ENCODE results near the gene EVA1A.
"Not testable (repeated sequence)": the region's sequence is repeated elsewhere in the genome, so short reads cannot be mapped to it uniquely, and the experiment has no call there.

The EVA1A gene

DNA sequence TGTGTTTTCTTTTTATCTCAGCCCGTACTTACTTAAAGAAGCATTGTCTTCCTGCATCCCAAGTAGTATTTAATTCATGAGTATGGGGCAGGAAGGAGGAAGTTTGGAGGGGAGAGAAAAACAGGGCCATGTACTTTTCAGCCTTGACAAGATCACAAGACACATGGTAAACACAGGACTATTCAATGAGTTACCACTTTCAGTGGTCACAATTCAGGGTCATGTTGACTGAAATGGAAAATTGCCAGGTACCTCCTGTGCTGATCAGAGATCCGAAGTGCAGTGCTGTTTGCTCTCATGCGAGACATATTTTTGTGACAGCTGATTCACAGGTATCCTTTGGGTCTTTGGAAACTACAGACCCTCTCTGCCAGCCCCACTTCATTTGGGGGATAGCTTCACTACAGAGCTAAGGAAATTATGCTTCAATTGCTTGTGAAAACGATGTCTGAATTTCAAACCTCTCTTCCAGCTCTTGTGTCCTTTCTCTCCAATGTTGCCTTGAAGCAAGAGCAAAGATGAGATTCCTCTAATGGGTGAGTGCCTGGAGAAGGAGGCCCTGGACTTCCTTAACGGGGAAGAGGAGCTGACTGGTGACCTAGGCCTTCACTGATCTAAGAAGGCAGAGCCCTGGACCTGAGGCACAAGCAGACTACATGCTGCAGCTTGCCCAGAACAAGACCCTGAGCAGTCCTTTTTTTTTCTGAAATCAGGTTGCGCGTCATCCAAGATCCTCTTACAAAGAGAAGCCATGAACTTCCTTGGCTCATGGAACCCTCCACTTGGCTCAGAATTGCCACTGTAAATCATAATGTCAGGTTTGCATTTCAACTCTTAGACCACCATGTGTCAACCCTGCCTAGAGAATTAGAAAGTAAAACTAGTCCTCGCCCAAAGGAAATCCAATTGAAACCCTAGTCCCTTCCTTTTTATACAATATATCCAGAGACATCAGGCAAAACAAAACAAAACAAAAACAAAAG is 44.1 kb downstream of the EVA1A start:
- DNase-seq = no peak

DNA sequence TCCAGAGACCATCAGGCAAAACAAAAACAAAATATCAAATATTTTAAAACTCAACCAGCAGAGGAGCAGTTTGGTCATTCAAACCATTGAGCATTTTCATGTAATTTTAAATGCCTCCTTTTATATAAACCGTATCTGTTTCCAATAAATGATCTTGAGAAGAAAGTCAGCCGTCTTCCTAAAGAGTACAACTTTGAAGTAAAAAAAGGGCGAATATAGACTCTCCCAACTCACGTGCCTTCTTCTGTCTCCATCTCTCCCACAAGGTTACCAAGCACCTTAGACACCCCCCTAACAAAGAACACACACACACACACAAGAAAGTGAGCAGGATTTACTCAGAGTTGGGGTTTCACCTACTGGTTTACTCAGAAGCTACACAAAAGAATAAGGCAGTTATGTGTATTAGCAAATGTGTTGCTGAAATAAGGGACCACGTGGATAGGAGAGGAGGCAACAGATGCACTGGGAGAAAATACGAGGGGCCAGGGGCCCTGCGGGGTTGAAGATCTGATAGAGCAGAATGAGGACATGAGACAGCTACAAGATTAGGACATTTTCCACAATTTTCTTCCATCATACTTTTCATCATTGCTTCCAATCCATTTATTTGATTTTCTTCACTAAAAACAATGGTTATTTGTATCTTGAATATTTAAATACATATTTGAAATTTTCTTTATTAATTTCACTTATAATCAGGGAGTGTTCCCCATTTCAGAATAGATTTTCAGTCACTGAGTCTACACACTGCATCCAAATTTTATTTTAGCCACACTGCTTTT is 45.0 kb downstream of the EVA1A start:
- DNase-seq = no peak

DNA sequence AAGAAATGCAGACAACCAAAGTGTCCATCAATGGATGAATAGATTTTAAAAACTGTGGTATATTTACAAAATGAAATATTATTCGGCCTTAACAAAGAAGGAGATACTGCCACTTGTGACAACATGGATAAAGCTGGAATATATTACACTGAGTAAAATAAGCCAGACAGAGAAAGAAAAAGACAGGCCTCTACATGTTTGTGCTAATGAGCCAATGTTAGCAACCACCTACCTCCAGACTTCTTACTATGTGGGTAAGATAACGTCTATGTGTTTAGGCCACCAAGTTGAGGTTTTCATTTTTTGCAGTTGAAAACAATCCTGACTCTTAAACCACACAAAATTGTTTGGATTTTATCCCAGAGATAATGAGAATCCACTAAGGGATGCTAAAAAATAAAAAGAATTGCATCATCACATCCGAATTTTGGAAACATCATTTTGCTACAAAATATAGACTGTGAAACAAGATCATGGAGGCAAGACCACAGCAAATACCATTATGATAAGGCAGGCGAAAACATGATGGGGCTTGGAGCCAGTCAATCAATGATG is 47.0 kb downstream of the EVA1A start:
- DNase-seq = no peak

DNA sequence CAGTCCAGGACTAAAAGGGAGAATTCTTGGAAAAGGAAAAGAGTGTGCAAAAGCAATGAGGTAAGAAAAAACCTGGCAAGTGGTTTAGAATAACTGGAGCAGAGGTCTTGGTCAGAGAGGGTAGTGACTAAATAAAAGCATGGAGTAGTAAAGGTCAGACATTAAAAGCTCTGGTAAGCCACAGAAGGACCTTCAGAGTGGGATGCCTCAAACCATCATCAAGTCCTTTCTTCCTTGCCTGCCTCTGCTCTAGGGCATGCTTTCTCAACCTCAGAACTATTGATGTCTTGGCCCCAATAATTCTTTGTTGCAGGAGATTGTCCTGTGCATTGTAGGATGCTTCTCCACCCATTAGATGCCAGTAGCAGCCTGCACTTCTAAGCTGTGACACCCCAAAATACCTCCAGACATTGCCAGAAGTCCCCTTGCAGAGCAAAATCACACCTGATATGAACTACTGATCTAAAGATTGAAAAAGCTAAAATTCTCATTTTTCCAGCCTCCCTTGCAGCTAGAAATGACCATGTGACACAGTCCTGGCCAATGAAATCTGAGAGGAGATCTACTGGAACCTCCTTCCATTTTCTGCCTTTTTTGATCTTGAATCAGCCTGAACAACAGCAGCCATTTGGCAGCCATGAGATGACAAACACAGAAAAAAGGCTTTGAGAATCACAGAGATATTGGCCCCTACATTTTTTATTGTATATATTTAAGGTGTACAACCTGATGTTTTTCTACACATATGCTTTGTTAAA is 48.1 kb downstream of the EVA1A start:
- no peak for DNase-seq

DNA sequence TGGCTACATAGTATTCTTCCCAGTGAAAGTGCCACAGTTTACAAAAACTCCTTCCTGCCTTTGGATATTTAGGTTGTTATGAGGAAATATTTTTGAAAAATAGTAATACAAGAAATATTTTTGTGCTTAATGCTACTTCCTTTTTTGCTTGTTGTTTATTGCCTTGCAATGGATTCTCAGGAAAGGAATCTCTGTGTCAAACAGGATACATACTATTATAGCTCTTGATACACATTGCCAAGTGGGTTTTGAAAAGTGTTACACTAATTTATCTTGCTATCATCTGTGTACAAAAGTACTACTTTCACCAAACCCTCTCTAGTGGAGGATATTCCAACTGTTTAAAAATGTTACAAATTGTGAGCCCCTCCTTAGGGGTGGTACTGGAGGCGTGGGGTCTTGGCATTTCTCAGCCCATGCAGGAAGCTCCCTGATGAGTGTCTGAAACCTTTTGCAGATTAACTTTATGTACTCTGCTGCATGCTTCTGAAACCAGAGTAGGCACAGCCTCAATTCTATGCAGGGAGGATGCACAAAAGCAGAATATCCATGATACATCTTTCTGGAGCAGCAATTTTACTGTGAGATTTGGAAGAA is 54.5 kb downstream of the EVA1A start:
- no peak for DNase-seq

DNA sequence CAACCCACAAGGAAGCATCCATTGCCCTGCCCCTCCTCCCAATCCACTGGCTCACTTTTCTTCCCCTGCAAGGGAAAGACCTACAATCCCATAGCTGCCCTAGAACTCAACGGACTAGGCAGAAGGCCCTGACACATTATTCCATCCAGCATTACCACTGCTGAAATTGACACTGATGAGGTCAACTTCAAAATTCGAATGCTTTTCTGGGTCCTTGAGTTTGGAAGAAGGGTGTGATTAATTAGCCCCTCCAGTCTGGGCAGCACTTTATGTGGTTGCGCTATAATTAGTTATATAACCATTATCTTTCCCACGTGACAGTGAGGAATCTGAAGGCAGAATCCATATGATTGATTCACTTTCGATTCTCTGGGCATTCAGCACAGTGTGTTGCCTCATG is 55.7 kb downstream of the EVA1A start:
- no peak for DNase-seq

DNA sequence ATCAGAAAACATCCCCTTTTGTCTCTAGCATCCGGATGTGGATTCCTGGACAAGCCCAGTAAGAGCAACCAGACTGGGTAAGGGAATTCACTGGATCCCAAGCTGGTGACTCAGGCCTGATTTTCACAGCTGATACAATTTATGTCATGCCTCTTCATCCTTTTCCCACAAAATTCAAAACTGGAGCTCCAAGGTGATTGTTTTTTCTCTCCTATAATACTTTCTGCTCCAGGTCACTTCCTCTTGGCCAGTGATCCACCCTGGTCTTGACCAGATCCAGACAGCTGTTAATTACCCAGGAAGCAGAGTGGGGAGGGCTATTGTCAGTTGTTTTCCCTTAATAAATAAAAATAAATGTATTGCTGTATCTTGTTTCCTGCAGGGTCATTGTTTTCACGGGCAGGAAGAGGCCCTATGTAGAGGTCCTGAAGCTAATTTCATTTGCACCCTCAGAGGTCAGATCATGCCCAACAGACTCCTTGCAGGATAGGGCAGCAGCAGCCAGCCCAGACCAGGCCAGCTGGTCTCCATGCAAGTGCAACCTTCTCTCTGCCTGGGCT is 57.6 kb downstream of the EVA1A start:
- DNase-seq = peak; percentile 94

DNA sequence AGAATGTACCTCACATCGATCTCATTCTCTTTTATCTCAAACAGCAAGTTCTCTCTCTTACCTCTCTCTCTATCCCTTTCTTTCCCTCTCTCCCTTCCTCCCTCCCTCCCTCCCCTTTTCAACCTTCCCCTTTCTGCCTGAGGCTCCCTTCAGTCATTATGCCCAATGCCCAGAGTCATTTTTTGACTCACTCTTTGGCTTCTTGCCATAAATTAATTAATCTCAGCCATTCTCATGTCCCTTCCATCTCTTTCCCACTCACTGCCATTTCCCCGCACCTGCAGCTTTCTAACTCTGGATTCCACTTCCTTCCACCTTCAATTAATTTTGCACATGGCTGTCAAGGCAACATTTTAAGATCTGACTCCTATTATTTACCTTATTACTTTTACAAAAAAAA is 60.1 kb downstream of the EVA1A start:
- peak; percentile 75 for DNase-seq

DNA sequence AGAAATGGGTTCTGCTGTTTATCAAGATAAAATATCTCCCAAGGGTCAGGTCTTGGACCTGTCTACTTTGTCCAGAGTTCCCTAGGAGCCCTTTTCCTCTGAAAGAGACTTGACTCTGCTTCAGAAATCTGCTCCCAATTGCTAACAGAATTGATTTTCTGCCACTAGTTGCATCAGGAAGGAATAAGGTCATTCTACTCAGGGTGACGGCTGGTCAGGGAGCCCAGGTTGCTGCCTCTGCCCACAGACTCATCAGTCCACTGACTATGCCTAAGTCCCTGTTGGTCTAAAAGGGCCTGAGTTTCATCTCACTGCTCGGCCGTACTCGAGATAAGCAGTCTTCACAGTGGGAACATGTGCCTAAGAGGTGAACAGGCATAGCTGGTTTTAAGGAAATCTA is 61.2 kb downstream of the EVA1A start:
- DNase-seq = no peak

DNA sequence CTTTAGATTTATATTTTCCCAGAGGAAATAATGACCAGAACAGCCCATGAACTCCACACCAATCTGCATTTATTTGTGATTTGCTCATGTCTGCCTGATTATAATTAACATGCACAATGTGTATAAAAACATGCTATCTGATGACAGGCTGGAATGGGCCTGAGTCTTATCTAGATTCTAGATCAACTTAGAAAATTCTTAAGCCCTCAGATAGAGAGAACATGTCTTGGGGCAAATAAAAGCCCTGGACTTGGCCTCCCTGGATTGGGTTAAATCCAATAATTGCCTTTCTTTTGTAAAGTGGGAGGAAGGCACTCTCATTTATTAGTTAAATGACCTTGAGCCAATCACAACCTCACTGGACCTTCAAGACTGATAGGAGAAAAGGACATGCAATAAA is 61.8 kb downstream of the EVA1A start:
- peak; percentile 52 for DNase-seq

DNA sequence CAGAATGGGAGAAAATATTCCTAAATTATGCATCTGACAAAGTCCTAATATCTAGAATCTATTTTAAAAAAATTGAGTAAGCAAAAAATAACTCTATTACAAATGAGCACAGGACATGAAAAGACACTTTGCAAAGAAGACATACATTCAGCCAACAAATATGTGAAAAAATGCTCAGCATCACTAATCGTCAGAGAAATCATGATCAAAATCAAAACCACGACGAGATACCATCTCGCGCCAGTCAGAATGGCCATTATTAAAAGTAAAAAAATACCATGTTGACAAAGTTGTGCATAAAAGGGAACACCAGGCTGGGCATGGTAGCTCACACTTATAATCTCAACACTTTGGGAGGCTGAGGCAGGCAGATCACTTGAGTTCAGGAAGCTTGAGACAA is 63.5 kb downstream of the EVA1A start:
- peak; percentile 47 for DNase-seq

DNA sequence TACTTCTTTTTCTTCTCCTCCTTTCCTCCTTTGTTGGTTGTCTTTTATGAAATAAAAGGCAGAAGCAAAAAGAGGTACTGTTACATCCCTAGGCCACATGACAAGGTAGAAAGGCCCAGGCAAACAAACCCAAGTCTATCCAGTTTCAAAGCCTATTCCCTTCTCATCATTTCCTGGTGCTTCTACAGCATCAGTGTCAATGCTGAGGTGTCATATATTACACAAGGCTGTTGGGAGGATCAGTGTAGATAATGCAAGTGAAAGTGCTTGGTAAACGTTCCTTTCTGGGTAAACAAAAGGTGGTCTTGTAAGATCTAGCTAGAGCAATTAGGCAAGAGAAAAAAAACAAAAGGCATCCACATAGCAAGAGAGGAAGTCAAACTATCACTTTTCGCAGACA is 64.9 kb downstream of the EVA1A start:
- DNase-seq = no peak

DNA sequence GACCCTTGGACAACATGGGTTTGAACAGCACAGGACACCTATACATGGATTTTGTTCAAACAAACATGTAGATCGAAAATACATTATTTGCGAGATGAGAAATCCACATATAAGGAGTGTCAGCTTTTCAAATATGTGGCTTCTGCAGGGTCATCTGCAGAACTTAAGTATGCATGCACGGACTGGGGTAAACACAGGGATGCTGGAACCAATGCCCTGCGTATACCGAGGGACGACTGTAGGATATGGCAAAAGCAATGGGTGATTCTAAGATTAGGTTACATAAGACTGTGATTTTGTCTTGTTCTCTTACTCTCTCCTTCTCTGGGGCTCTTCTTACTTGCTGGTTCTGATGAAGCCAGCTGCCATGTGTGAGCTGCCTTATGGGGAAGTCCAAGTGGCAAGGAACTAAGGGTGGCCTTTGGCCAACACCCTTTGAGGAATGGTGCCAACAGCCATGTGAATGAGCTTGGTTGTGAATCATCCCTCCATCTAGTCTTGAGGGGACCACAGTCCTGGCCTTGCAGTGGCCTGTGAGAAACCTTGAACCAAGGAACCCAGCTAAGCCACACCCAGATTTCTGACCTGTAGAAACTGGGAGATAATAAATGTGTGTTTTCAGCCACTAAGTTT is 66.5 kb downstream of the EVA1A start:
- peak; percentile 26 for DNase-seq

DNA sequence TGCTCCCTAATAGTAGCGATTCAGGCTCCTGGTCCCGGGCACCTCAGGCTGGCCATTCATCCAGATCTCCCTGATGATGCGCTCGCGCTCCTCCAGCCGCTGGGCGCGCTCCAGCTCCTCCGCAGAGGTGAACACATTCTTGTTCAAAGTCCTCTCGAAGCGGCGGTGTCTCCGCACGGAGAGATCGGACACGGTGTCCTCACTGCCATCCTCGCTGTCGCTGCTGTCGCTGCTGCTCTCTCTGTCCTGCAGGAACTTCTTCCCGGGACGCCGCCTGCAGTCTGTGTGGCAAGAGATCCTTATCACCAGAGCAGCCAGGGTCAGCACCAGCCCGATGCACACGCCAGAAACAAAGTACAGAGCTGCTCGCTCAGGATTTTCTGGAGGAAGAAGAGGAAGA is 67.5 kb downstream of the EVA1A start:
- no peak for DNase-seq

DNA sequence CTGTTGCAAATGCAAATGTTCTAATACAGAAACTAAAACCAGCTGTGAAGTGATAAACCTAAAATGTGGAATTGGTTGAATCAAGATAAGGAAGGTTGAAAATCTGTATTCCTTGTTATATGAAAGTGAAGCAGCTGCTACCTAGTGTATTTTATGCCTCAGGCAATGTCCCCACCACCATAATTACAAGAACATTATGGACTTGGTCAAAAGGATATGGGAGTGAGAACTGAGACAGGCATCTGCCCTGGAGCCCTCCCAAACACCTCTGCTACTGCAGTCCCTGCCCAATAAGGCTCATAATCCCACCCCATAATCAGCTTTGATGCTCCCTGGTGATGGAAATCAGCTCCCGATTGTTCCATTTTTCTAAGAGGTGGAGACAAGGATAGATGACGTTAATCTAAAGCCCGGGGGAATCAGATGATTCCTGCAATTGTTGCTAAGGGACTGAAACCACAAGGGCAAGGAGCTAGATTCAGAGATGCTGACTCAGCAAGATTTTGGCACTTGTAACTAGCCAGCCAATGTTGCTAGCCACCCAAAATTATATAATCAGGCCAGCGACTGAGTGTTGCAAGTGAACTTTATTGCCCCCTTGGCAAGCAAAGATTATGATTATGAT is 69.5 kb downstream of the EVA1A start:
- no peak for DNase-seq

DNA sequence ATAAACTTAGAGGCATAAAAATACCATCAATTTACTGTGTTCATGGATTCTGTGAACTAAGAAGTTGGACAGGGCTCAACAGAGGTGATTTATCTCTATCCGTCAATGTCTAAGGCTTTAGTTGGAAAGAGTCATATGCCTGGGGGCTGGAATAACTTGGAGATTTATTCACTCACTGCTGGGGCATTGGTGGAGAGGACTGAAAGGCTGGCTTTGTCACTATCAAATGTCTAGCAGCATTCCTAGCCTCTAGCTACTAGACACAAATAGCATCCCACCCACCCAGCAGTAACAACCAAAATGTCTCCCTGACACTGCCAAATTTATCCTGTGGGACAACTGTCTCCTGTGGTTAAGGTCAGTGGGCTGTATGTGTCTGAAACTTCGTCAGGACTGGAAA is 71.0 kb downstream of the EVA1A start:
- DNase-seq = no peak

DNA sequence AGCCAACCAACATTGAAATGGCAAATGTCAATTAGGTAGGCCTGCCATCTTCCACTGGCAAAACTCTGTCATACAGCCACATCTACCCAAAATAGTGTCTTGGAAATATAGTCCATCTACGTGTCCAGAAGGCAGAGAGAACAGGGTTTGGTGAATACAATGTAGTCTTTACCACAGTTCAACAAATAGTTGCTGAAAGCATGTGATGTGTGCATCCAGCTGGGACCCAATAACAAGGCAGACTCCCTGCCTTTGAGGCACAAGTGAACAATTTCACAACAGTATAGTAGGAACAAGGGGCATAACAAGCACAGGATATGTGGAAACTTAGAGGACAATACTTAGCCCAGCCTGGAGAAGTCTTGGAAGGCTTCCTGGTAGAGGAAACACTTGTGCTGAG is 72.6 kb downstream of the EVA1A start:
- no peak for DNase-seq

DNA sequence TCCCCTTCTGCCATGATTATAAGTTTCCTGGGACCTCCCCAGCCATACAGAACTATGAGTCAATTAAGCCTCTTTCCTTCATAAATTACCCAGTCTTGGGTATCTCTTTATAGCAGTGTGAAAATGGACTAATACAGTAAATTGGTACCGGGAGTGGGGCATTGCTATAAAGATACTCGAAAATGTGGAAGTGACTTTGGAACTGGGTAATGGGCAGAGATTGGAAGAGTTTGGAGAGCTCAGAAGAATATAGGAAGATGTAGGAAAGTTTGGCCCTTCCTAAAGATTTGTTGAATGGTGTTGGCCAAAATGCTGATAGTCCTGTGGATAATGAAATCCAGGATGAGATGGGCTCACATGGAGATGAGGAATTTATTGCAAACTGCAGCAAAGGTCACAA is 74.0 kb downstream of the EVA1A start:
- DNase-seq = not testable (repeated sequence)

DNA sequence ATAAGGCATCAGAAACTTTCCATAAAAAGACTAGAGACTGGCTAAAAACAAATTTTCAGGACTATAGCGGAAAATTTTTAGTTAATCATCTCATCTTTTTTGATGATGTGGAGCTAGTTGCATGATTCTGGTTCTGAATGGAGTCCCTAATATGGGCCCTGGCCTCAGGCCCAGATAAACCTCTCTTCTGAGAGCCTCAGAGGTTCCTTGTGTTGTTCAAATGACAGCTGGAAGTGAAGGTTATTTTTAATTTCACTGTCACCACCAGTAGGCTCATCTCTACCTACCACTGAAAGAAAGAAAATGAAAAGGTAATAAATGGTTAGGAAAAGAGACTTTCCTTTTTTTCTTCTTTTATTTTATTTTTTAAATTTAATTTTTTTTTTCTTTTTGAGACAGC is 75.9 kb downstream of the EVA1A start:
- no peak for DNase-seq

DNA sequence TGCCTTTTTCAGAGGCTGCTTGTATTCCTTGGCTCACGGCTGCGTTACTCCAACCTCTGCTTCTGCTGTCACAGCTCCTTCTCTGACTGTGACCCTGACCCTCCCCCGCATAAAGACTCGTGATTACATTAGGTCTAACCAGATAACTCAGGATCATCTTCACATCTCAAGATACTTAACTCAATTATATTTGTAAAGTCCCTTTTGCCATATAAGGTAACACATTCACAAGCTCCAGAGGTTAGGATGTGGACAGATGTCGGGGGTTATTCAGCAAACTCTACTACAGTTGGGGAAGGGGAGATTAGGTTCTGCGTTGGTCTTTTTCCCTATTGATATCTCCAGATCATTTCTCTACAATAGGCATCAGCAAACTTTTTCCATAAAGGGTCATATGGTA is 76.9 kb downstream of the EVA1A start:
- DNase-seq = no peak

DNA sequence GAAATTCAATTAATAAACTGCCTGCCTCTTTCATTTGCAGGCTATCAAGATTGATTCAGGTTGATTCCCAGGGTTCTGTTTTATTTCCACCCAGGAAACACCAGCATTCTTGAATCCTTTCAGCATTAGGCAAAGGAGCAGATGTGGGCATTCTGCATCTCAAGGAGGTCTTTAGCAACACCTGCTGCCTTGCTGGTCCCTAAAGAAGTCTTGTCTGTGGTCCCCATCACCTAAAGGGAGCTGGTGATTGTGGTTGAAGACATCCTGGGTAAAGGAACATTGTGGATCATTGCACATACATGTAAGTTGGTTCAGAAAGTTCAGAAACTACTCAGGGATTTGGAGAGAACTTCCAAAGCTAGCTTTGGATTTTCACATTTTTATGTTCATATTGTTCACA is 78.3 kb downstream of the EVA1A start:
- DNase-seq = no peak

All from EL (cell line).